GM21423 (cell line): ENCODE data around the gene MMD.
"Not testable (repeated sequence)": the region's sequence is repeated elsewhere in the genome, so short reads cannot be mapped to it uniquely, and the experiment has no call there.

ENCODE experiments used
- ATAC-seq: cut with Tn5 transposase; IDR thresholded peaks from one replicate; pipeline ENCODE4 v1.9.1; 2021; ENCODE audit warnings: mild to moderate bottlenecking, moderate library complexity; ENCODE audit not compliant: unreplicated experiment

Gene MMD

GRCh38 chr17:55395803-55396505 is 25.7 kb downstream of the MMD start:
- ATAC-seq: no peak

- no peak for ATAC-seq
Observed at GRCh38 chr17:55394357-55395021, 27.1 kb downstream of the MMD start.

- no peak for ATAC-seq
Observed at GRCh38 chr17:55391764-55392467, 29.7 kb downstream of the MMD start.

GRCh38 chr17:55391244-55391757 is 30.3 kb downstream of the MMD start:
- ATAC-seq: no peak

GRCh38 chr17:55390364-55390977 is 31.2 kb downstream of the MMD start:
- ATAC-seq: no peak

- not testable (repeated sequence) for ATAC-seq
Observed at GRCh38 chr17:55389715-55390114, 31.9 kb downstream of the MMD start.

- ATAC-seq: no peak
Observed at GRCh38 chr17:55388842-55389241, 32.8 kb downstream of the MMD start.

- no peak for ATAC-seq
Observed at GRCh38 chr17:55386796-55387332, 34.8 kb downstream of the MMD start.

GRCh38 chr17:55384643-55385232 is 36.9 kb downstream of the MMD start:
- no peak for ATAC-seq

- ATAC-seq: no peak
Observed at GRCh38 chr17:55383771-55384642, 37.6 kb downstream of the MMD start.

- no peak for ATAC-seq
Observed at GRCh38 chr17:55381017-55381770, 40.4 kb downstream of the MMD start.

GRCh38 chr17:55377671-55378275 is 43.9 kb downstream of the MMD start:
- no peak for ATAC-seq

- ATAC-seq: no peak
Observed at GRCh38 chr17:55368706-55369105, 52.9 kb downstream of the MMD start.

GRCh38 chr17:55366020-55366481 is 55.6 kb downstream of the MMD start:
- no peak for ATAC-seq

GRCh38 chr17:55363033-55363432 is 58.6 kb downstream of the MMD start:
- ATAC-seq: no peak

- no peak for ATAC-seq
Observed at GRCh38 chr17:55360971-55361370, 60.7 kb downstream of the MMD start.

GRCh38 chr17:55356434-55357328 is 65.0 kb downstream of the MMD start:
- peak; percentile 94 for ATAC-seq
